Natural killer cell (primary cell): ENCODE measurements around the gene ZNF827. TPM values are rescaled to one million over a fixed set of nuclear protein-coding genes. Genes with fewer than 3 reads are reported as not detected.

ENCODE experiments used
- ATAC-seq, 3 donors: fragments of 150-1000 bp in 2 of 3; fragments of 200-7000 bp in 1 of 3; cut with Tn5 transposase; 1 replicate in 1 of 3; 2 replicates in 2 of 3; pipeline ENCODE4 v1.10.0; 2021; ENCODE audit warnings: mild to moderate bottlenecking in 2 of 3, moderate library complexity in 2 of 3
- DNase-seq, 2 donors: peaks; one replicate each; pipeline versions ENCODE4 v3.0.0 to v3.0.0-alpha.2; 2013 to 2021; ENCODE audit warnings: mixed read lengths in 1 of 2
- H3K27ac ChIP-seq: one replicate; pipeline ENCODE4 v1.5.1; 2013; ENCODE audit warnings: mild to moderate bottlenecking, low read length
- H3K27me3 ChIP-seq: one replicate; pipeline ENCODE4 v1.6.1; 2013; ENCODE audit warnings: low read length; ENCODE audit not compliant: control insufficient read depth, insufficient read depth
- H3K36me3 ChIP-seq: one replicate; pipeline ENCODE4 v1.6.1; 2013; ENCODE audit warnings: low read length; ENCODE audit not compliant: control insufficient read depth, insufficient read depth
- H3K4me1 ChIP-seq: one replicate; pipeline ENCODE4 v1.6.1; 2013; ENCODE audit warnings: low read length; ENCODE audit not compliant: control insufficient read depth, insufficient read depth
- H3K4me3 ChIP-seq: one replicate; pipeline ENCODE4 v1.5.1; 2013; ENCODE audit warnings: low read length
- H3K9me3 ChIP-seq: one replicate; pipeline ENCODE4 v1.6.1; 2013; ENCODE audit warnings: low read length; ENCODE audit not compliant: control insufficient read depth, insufficient read depth
- H3K27ac Mint-ChIP-seq, 2 donors: one replicate each; pipeline ENCODE4 v1.8.0; 2022; ENCODE audit warnings: mild to moderate bottlenecking in 2 of 2, mixed read lengths in 2 of 2, moderate library complexity in 1 of 2
- H3K27me3 Mint-ChIP-seq, 2 donors: one replicate each; pipeline ENCODE4 v1.8.0; 2022; ENCODE audit warnings: low read depth in 2 of 2, mixed read lengths in 2 of 2
- H3K36me3 Mint-ChIP-seq: one replicate; pipeline ENCODE4 v1.8.0; 2022; ENCODE audit warnings: mixed read lengths
- H3K4me1 Mint-ChIP-seq, 2 donors: one replicate each; pipeline ENCODE4 v1.8.0; 2022; ENCODE audit warnings: mixed read lengths in 2 of 2
- H3K4me3 Mint-ChIP-seq: one replicate; pipeline ENCODE4 v1.8.0; 2022; ENCODE audit warnings: mild to moderate bottlenecking, moderate library complexity, mixed read lengths
- H3K9me3 Mint-ChIP-seq, 2 donors: one replicate each; pipeline ENCODE4 v1.8.0; 2022; ENCODE audit warnings: mixed read lengths in 2 of 2
- WGBS: methylation state at CpG from one replicate; pipeline ENCODE4 v1.1.7; 2013; ENCODE audit warnings: missing lambda C conversion rate; ENCODE audit not compliant: insufficient coverage; 5-methylcytosine and 5-hydroxymethylcytosine counted together
- intact Hi-C: fragments of 100-400 bp; cut with micrococcal nuclease; formaldehyde crosslinking; loops from one replicate; pipeline ENCODE4 v1.14.2; 2022
- total RNA-seq, 4 donors: library from RNA; stranded (reverse); fragments of 120-200 nt in 1 of 4; gene quantifications; one replicate each; pipeline versions ENCODE4 v1.2.3 to v1.2.4, GENCODE V29; 2013 to 2022
- TF ChIP-seq, protein P1 (sequence below): fragments of 200-600 bp; IDR thresholded peaks from one replicate; pipeline ENCODE4 v1.8.0; 2022; ENCODE audit warnings: antibody characterized with exemption

The ZNF827 gene
- total RNA-seq, 3 donors from 2014 or later (not counting 1 experiment from before 2014, with no cell fraction given): 25.8 to 35.5 (median 32.9) TPM

DNA sequence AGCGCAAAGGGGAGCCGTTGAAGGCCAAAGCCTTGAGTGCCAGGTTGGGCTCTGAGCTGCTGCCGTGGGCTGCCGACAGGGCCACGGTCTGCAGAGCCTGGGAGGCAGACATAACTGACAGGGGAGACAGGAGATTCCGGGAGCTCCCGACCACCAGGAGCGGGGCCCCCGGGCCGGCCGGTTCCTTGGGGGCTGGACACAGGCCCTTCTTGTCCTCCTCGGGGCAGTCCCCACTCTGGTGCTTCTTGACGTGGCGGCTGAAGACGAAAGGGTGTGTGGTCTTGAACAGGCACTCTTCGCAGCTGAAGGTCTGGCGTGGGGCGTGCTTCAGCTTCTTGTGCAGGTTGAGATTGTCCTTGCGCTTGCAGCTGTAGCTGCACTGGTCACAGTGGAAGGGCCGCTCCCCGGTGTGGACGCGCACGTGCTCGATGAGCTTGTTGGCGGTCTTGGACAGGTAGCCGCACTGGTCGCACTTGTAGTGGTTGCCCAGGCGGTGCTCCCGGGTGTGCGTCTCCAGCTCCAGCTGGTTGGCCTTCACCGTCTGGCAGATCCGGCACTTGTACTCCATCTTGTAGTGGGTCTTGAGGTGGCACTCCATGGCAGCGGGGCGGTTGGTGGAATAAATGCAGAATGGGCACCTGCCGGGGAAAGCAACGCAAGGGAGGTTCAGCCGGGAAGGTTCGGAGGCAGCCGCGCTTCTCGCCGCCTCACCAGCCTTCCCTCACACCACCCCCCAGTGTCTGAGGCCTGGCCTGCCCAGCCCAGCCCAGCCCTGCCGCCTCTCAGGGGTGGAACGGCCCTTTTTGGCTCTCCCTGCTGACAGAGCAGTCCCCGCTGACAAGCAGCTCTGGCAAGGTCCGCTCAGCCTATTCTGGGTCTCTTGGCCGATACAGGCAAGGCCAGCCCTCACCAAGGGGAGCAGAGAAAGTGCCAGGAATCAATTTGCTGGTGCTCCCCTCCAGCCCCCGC, 177.4 kb downstream of the ZNF827 start:
- Histone ChIP-seq H3K9me3 (no peaks in the 10 kb centered on the region), H3K36me3 (peaks cover 41% of the 10 kb centered on the region), H3K27ac (no peak overlapping the region), H3K4me3 (no peak overlapping the region), H3K4me1 (no peaks in the 10 kb centered on the region), H3K27me3 (no peaks in the 10 kb centered on the region)
- Mint-ChIP-seq H3K4me1 (no peaks in the 10 kb centered on the region), H3K4me3 (no peak overlapping the region), H3K27me3 (no peaks in the 10 kb centered on the region), H3K9me3 (no peaks in the 10 kb centered on the region), H3K36me3 (peaks cover 29% of the 10 kb centered on the region), H3K27ac (no peak overlapping the region)
- 98% methylated on average over 49 of the region's 49 CpGs for WGBS
- intact Hi-C loops: no loop called here
- TF ChIP-seq, protein P1, sequence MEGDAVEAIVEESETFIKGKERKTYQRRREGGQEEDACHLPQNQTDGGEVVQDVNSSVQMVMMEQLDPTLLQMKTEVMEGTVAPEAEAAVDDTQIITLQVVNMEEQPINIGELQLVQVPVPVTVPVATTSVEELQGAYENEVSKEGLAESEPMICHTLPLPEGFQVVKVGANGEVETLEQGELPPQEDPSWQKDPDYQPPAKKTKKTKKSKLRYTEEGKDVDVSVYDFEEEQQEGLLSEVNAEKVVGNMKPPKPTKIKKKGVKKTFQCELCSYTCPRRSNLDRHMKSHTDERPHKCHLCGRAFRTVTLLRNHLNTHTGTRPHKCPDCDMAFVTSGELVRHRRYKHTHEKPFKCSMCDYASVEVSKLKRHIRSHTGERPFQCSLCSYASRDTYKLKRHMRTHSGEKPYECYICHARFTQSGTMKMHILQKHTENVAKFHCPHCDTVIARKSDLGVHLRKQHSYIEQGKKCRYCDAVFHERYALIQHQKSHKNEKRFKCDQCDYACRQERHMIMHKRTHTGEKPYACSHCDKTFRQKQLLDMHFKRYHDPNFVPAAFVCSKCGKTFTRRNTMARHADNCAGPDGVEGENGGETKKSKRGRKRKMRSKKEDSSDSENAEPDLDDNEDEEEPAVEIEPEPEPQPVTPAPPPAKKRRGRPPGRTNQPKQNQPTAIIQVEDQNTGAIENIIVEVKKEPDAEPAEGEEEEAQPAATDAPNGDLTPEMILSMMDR: no peak
- no peak for DNase-seq
- ATAC-seq: no peak

- H3K27me3 ChIP-seq: no peaks in the 10 kb centered on the region
- 89% methylated on average over 8 of the region's 8 CpGs for WGBS
- DNase-seq (no peak), ATAC-seq (no peak)
- H3K4me3 Mint-ChIP-seq: no peak overlapping the region
- H3K4me1 Mint-ChIP-seq: no peaks in the 10 kb centered on the region
- H3K27me3 Mint-ChIP-seq: no peaks in the 10 kb centered on the region
- H3K27ac ChIP-seq: no peak overlapping the region
- H3K36me3 ChIP-seq: peaks cover 37% of the 10 kb centered on the region
- no peak overlapping the region for H3K27ac Mint-ChIP-seq
- no peaks in the 10 kb centered on the region for H3K9me3 ChIP-seq
- TF ChIP-seq, protein P1: no peak
- no peaks in the 10 kb centered on the region for H3K4me1 ChIP-seq
- intact Hi-C loops: no loop called here
- H3K36me3 Mint-ChIP-seq: peaks cover 25% of the 10 kb centered on the region
- no peak overlapping the region for H3K4me3 ChIP-seq
- no peaks in the 10 kb centered on the region for H3K9me3 Mint-ChIP-seq
Measured at GRCh38 chr4:145760176-145760575, 178.4 kb downstream of the ZNF827 start.

GRCh38 chr4:145757188-145757587, 181.4 kb downstream of the ZNF827 start:
- no peaks in the 10 kb centered on the region for H3K4me1 Mint-ChIP-seq
- peaks cover 12% of the 10 kb centered on the region for H3K36me3 ChIP-seq
- DNase-seq (no peak), ATAC-seq (no peak)
- no peaks in the 10 kb centered on the region for H3K4me1 ChIP-seq
- no peak overlapping the region for H3K27ac ChIP-seq
- H3K9me3 Mint-ChIP-seq: no peaks in the 10 kb centered on the region
- H3K4me3 ChIP-seq: no peak overlapping the region
- H3K4me3 Mint-ChIP-seq: no peak overlapping the region
- 100% methylated on average over 1 of the region's 1 CpG for WGBS
- intact Hi-C loops: no loop called here
- no peaks in the 10 kb centered on the region for H3K27me3 ChIP-seq
- no peak overlapping the region for H3K27ac Mint-ChIP-seq
- no peaks in the 10 kb centered on the region for H3K27me3 Mint-ChIP-seq
- H3K36me3 Mint-ChIP-seq: peaks cover 15% of the 10 kb centered on the region
- H3K9me3 ChIP-seq: no peaks in the 10 kb centered on the region
- TF ChIP-seq, protein P1: no peak
